CD14-positive monocyte (primary cell): ENCODE data around the gene CCNQ. TPM values are rescaled to one million over a fixed set of nuclear protein-coding genes. Genes with fewer than 3 reads are reported as not detected.
A peak's percentile ranks its signal among the peaks of the same experiment; 100 is the strongest.

Experiments
- DNase-seq, 3 donors: peaks; one replicate each; pipeline ENCODE4 v3.0.0-alpha.2; 2011 to 2022
- H2AFZ ChIP-seq: 2 replicates; pipeline ENCODE4 v1.6.0; 2012; ENCODE audit warnings: mild to moderate bottlenecking, low read depth, low read length, inconsistent platforms; ENCODE audit not compliant: insufficient read depth, poor library complexity, severe bottlenecking
- H3K27ac ChIP-seq, 2 donors: 1 replicate in 1 of 2; 2 replicates in 1 of 2; pipeline ENCODE4 v1.5.1; 2012 to 2013; ENCODE audit warnings: low read length in 2 of 2, control low read depth in 1 of 2, inconsistent platforms in 1 of 2, low read depth in 1 of 2, mild to moderate bottlenecking in 1 of 2
- H3K27me3 ChIP-seq, 2 donors: one replicate each; pipeline versions ENCODE4 v1.6.0 to v1.6.1; 2011 to 2013; ENCODE audit warnings: low read length in 2 of 2; ENCODE audit not compliant: control insufficient read depth in 2 of 2, insufficient read depth in 2 of 2
- H3K36me3 ChIP-seq, 2 donors: replicated peaks in 1 of 2; 1 replicate in 1 of 2; 2 replicates in 1 of 2; pipeline versions ENCODE4 v1.5.1 to v1.6.1; 2012 to 2013; ENCODE audit warnings: low read length in 2 of 2, control low read depth in 1 of 2, inconsistent platforms in 1 of 2, mild to moderate bottlenecking in 1 of 2; ENCODE audit not compliant: insufficient read depth in 2 of 2, control insufficient read depth in 1 of 2
- H3K4me1 ChIP-seq, 2 donors: 1 replicate in 1 of 2; 2 replicates in 1 of 2; pipeline versions ENCODE4 v1.5.1 to v1.6.1; 2012 to 2013; ENCODE audit warnings: low read length in 2 of 2, control low read depth in 1 of 2, inconsistent platforms in 1 of 2, mild to moderate bottlenecking in 1 of 2, moderate library complexity in 1 of 2; ENCODE audit not compliant: insufficient read depth in 2 of 2, control insufficient read depth in 1 of 2
- H3K4me2 ChIP-seq: replicated peaks from 2 replicates; pipeline ENCODE3; 2012; ENCODE audit warnings: low read length, moderate library complexity, mild to moderate bottlenecking; ENCODE audit not compliant: poor library complexity, severe bottlenecking; ENCODE audit errors: extremely low read depth
- H3K4me3 ChIP-seq, 3 experiments: fragments of 200-600 bp in 1 of 3; sonication (generic) in 1 of 3; replicated peaks in 1 of 3; 1 replicate in 2 of 3; 2 replicates in 1 of 3; pipeline ENCODE4 v1.5.1; 2011 to 2013; ENCODE audit warnings: low read length in 3 of 3, mild to moderate bottlenecking in 3 of 3, control low read depth in 2 of 3, low read depth in 2 of 3, inconsistent platforms in 1 of 3, moderate library complexity in 1 of 3
- H3K79me2 ChIP-seq: 2 replicates; pipeline ENCODE4 v1.6.0; 2012; ENCODE audit warnings: mild to moderate bottlenecking, control low read depth, inconsistent platforms, low read length, moderate library complexity; ENCODE audit not compliant: insufficient read depth
- H3K9ac ChIP-seq: 2 replicates; pipeline ENCODE4 v1.6.0; 2017; ENCODE audit warnings: low read length, mild to moderate bottlenecking; ENCODE audit not compliant: insufficient read depth, poor library complexity, severe bottlenecking
- H3K9me3 ChIP-seq, 2 donors: replicated peaks in 1 of 2; 1 replicate in 1 of 2; 2 replicates in 1 of 2; pipeline versions ENCODE4 v1.5.1 to v1.6.1; 2012 to 2013; ENCODE audit warnings: low read length in 2 of 2, control low read depth in 1 of 2; ENCODE audit not compliant: control insufficient read depth in 1 of 2, insufficient read depth in 1 of 2
- H4K20me1 ChIP-seq: 2 replicates; pipeline ENCODE4 v1.6.0; 2012; ENCODE audit warnings: mild to moderate bottlenecking, low read length, control low read depth, moderate library complexity; ENCODE audit not compliant: insufficient read depth
- H3K27ac Mint-ChIP-seq, 7 donors: one replicate each; pipeline ENCODE4 v1.8.0; 2020; ENCODE audit warnings: mild to moderate bottlenecking in 7 of 7, mixed read lengths in 7 of 7, moderate library complexity in 6 of 7, inconsistent platforms in 2 of 7
- H3K27me3 Mint-ChIP-seq, 3 donors: one replicate each; pipeline ENCODE4 v1.8.0; 2021 to 2022; ENCODE audit warnings: low read depth in 3 of 3, mild to moderate bottlenecking in 3 of 3, mixed read lengths in 3 of 3, moderate library complexity in 3 of 3, inconsistent platforms in 1 of 3
- H3K36me3 Mint-ChIP-seq, 2 donors: one replicate each; pipeline ENCODE4 v1.8.0; 2020; ENCODE audit warnings: mixed read lengths in 2 of 2, inconsistent platforms in 1 of 2, mild to moderate bottlenecking in 1 of 2
- H3K4me1 Mint-ChIP-seq: one replicate; pipeline ENCODE4 v1.8.0; 2020; ENCODE audit warnings: mild to moderate bottlenecking, mixed read lengths
- H3K4me3 Mint-ChIP-seq, 2 donors: one replicate each; pipeline ENCODE4 v1.8.0; 2020; ENCODE audit warnings: mild to moderate bottlenecking in 2 of 2, mixed read lengths in 2 of 2, moderate library complexity in 1 of 2
- H3K9me3 Mint-ChIP-seq, 7 donors: one replicate each; pipeline ENCODE4 v1.8.0; 2020 to 2022; ENCODE audit warnings: mixed read lengths in 7 of 7, mild to moderate bottlenecking in 6 of 7, moderate library complexity in 6 of 7, inconsistent platforms in 2 of 7
- WGBS: methylation state at CpG from one replicate; pipeline ENCODE4 v1.1.5; 2013; ENCODE audit warnings: missing lambda C conversion rate; ENCODE audit not compliant: insufficient coverage; 5-methylcytosine and 5-hydroxymethylcytosine counted together
- intact Hi-C, 2 donors: fragments of 100-400 bp; cut with micrococcal nuclease; formaldehyde crosslinking; loops; one replicate each; pipeline versions ENCODE4 v1.15.0 to v1.15.1; 2023
- polyA plus RNA-seq, 3 donors: library from polyadenylated mRNA; depleted of rRNA in 1 of 3; unstranded in 2 of 3; stranded (reverse) in 1 of 3; fragments of 300-500 nt in 2 of 3; fragments of >200 nt in 1 of 3; fragmentation: Illumina TruSeq in 2 of 3; gene quantifications; 1 replicate in 2 of 3; 2 replicates in 1 of 3; pipeline ENCODE4 v1.2.3, GENCODE V29; 2012 to 2021
- TF ChIP-seq, protein P1 (sequence below): fragments of 200-600 bp; IDR thresholded peaks from one replicate; pipeline ENCODE4 v1.8.0; 2022; ENCODE audit warnings: antibody characterized with exemption, mild to moderate bottlenecking

The CCNQ gene
- polyA plus RNA-seq, 3 donors: 21.8 to 35.6 (median 29.3) TPM

DNA sequence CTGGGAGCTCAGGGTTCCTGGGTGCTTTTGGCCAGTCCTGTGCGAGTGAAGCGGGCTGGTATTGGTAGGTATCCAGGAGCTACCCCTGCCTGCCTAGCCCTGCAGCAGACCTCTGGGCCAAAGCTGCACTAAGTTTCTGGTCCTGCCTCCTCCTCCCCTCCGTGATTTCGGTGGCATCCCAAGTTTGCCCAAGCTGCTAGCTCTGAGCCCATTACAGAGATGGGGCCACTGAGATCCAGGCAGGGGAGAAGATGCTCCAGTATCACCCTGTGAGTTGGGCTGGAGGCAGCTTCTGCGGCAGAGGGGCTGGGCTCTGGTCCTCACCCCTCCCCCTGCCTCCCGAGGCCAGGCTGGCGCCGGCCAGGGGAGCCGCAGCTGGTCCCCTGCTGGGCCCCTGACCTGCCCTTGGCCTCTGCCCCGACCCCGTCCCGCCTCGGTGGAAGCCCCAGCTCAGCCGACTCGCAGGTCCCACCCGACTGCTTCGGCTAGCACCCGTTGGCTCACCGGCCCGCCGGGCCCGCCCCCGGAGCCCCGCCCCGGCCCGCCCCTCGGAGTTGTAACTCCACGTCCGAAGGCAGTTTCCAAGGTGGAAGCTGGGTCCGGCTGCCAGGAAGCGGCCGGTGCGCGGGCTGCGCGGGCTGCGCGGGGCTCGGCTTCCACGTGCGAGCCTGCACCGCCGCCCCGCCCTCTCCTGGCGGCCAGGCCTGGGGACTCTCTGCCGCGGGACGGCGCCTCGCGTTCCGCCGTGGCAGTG, 47.9 kb upstream of the CCNQ start, which contains the start of gene DUSP9:
Gene DUSP9 (plus strand): TSS at position 584 of the 754 bp plus-strand sequence. CDS start 751 bp downstream, outside the sequence.
- H4K20me1 ChIP-seq: no peaks in the 10 kb centered on the region
- H3K4me2 ChIP-seq: peak within 1 kb of the TSS; percentile 29
- peaks cover 0 to 30% (median 8%) of the 10 kb centered on the region in 7 donors for H3K9me3 Mint-ChIP-seq
- peaks cover 14 to 59% of the 10 kb centered on the region in 2 donors for H3K27me3 ChIP-seq
- no peaks in the 10 kb centered on the region for H3K36me3 ChIP-seq
- peaks cover 2% of the 10 kb centered on the region for H3K4me1 Mint-ChIP-seq
- no peak for DNase-seq
- WGBS: 0% methylated on average over 32 of the region's 53 CpGs
- H3K9ac ChIP-seq: no peak within 1 kb of the TSS
- peaks cover 0 to 18% of the 10 kb centered on the region in 2 donors for H3K9me3 ChIP-seq
- H3K4me1 ChIP-seq: peaks cover 0 to 5% of the 10 kb centered on the region in 2 donors
- intact Hi-C loops: no loop called here
- H3K4me3 Mint-ChIP-seq: peak within 1 kb of the TSS in 1 of 2 donors; percentile 48
- H3K36me3 Mint-ChIP-seq: no peaks in the 10 kb centered on the region
- no peak within 1 kb of the TSS for H3K27ac ChIP-seq
- peaks cover 43 to 67% (median 55%) of the 10 kb centered on the region in 3 donors for H3K27me3 Mint-ChIP-seq
- TF ChIP-seq, protein P1, sequence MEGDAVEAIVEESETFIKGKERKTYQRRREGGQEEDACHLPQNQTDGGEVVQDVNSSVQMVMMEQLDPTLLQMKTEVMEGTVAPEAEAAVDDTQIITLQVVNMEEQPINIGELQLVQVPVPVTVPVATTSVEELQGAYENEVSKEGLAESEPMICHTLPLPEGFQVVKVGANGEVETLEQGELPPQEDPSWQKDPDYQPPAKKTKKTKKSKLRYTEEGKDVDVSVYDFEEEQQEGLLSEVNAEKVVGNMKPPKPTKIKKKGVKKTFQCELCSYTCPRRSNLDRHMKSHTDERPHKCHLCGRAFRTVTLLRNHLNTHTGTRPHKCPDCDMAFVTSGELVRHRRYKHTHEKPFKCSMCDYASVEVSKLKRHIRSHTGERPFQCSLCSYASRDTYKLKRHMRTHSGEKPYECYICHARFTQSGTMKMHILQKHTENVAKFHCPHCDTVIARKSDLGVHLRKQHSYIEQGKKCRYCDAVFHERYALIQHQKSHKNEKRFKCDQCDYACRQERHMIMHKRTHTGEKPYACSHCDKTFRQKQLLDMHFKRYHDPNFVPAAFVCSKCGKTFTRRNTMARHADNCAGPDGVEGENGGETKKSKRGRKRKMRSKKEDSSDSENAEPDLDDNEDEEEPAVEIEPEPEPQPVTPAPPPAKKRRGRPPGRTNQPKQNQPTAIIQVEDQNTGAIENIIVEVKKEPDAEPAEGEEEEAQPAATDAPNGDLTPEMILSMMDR: no peak
- no peak within 1 kb of the TSS for H3K4me3 ChIP-seq
- no peak within 1 kb of the TSS for H2AFZ ChIP-seq
- peak within 1 kb of the TSS in 1 of 7 donors; percentile 14 for H3K27ac Mint-ChIP-seq
- no peaks in the 10 kb centered on the region for H3K79me2 ChIP-seq

DNA sequence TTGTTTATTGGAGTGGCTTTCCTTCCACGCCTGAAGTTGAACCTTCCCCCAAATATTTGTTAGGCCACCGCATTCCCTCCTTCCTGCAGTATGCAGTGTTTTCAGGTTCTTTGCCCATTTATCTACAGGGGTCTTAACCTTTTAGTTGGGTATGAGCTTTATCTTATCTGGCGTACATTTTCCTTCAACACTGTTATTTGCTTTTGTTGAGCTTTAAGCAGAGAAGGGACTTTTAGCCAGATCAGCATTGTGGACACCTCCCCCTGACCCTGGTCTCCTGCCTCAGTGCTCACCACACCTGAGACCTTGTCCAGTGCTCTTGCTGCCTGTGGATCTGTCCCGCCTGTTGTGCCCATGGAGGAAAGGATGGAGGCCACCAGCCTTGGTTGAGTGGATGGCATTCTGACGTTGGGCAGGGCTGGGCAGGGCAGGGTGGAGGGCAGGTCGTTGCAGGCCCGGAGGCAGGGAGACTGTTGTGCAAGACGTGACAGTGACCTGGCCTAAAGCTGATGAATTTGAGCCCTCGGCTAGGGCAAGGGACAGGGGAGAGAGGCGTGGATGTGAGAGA, 47.1 kb upstream of the CCNQ start:
- H2AFZ ChIP-seq: no peak overlapping the region
- peaks cover 0 to 18% of the 10 kb centered on the region in 2 donors for H3K9me3 ChIP-seq
- no peaks in the 10 kb centered on the region for H3K79me2 ChIP-seq
- no peak overlapping the region for H3K9ac ChIP-seq
- no peak overlapping the region for H3K4me3 ChIP-seq
- 55% methylated on average over 5 of the region's 10 CpGs for WGBS
- Mint-ChIP-seq H3K9me3 (peaks cover 0 to 30% (median 8%) of the 10 kb centered on the region in 7 donors), H3K27ac (no peak overlapping the region), H3K4me3 (peak overlapping the region in 1 of 2 donors; percentile 48), H3K27me3 (peaks cover 49 to 74% (median 60%) of the 10 kb centered on the region in 3 donors), H3K36me3 (peaks cover 0 to 1% of the 10 kb centered on the region in 2 donors), H3K4me1 (peaks cover 2% of the 10 kb centered on the region)
- H3K27ac ChIP-seq: no peak overlapping the region
- H3K4me1 ChIP-seq: peaks cover 0 to 5% of the 10 kb centered on the region in 2 donors
- H3K4me2 ChIP-seq: no peak overlapping the region
- no peaks in the 10 kb centered on the region for H3K36me3 ChIP-seq
- no peak for DNase-seq
- TF ChIP-seq, protein P1: no peak
- intact Hi-C loops: no loop called here
- no peaks in the 10 kb centered on the region for H4K20me1 ChIP-seq
- peaks cover 16 to 67% of the 10 kb centered on the region in 2 donors for H3K27me3 ChIP-seq
